Neural cell (in vitro differentiated cells): ENCODE measurements around the gene TBPL1. TPM values are rescaled to one million over a fixed set of nuclear protein-coding genes. Genes with fewer than 3 reads are reported as not detected.

Experiments
- H2AFZ ChIP-seq: fragments of 200-600, 300-800 bp; sonication (generic), shearing (Covaris generic); 2 replicates; pipeline ENCODE4 v1.6.0; 2014; ENCODE audit warnings: low read depth, mild to moderate bottlenecking, antibody characterized with exemption, low read length, moderate library complexity
- H3F3A ChIP-seq: fragments of 200-600 bp; shearing (Covaris generic); 2 replicates; pipeline ENCODE4 v1.6.1; 2016; ENCODE audit warnings: mild to moderate bottlenecking, moderate library complexity, mixed read lengths, antibody characterized with exemption, low read length; ENCODE audit not compliant: insufficient read depth, poor library complexity, severe bottlenecking
- H3K27ac ChIP-seq: fragments of 200-600, 300-800 bp; sonication (generic), shearing (Covaris generic); 2 replicates; pipeline ENCODE4 v1.5.1; 2014; ENCODE audit warnings: mild to moderate bottlenecking, low read length, moderate library complexity
- H3K27me3 ChIP-seq: fragments of 300-800, 200-600 bp; sonication (generic), shearing (Covaris generic); 2 replicates; pipeline ENCODE4 v1.6.0; 2014; ENCODE audit warnings: mild to moderate bottlenecking, low read depth, low read length, moderate library complexity; ENCODE audit not compliant: insufficient read depth
- H3K36me3 ChIP-seq: fragments of 300-800, 200-600 bp; sonication (generic), shearing (Covaris generic); 2 replicates; pipeline ENCODE4 v1.5.1; 2014; ENCODE audit warnings: mild to moderate bottlenecking, antibody characterized with exemption, low read length, moderate library complexity; ENCODE audit not compliant: insufficient read depth
- H3K4me2 ChIP-seq: fragments of 300-800, 200-600 bp; sonication (generic), shearing (Covaris generic); 2 replicates; pipeline ENCODE4 v1.6.0; 2014; ENCODE audit warnings: mild to moderate bottlenecking, low read length
- H3K4me3 ChIP-seq: fragments of 300-800, 200-600 bp; sonication (generic), shearing (Covaris generic); 2 replicates; pipeline ENCODE4 v1.5.1; 2014; ENCODE audit warnings: mild to moderate bottlenecking, low read length, moderate library complexity
- H3K79me2 ChIP-seq: fragments of 200-600 bp; shearing (Covaris generic); replicated peaks from 2 replicates; pipeline ENCODE4 v1.6.0; 2014; ENCODE audit warnings: mild to moderate bottlenecking, low read length, moderate library complexity; ENCODE audit not compliant: insufficient read depth
- H3K9ac ChIP-seq: fragments of 300-800, 200-600 bp; sonication (generic), shearing (Covaris generic); 2 replicates; pipeline ENCODE4 v1.6.1; 2016; ENCODE audit warnings: mild to moderate bottlenecking, low read length, mixed read lengths
- H3K9me2 ChIP-seq: fragments of 200-600 bp; shearing (Covaris generic); 2 replicates; pipeline ENCODE4 v1.6.1; 2016; ENCODE audit warnings: mild to moderate bottlenecking, low read length, mixed read lengths; ENCODE audit not compliant: insufficient read depth
- H3K9me3 ChIP-seq: fragments of 200-600, 300-800 bp; sonication (generic), shearing (Covaris generic); 2 replicates; pipeline ENCODE4 v1.6.1; 2016; ENCODE audit warnings: mild to moderate bottlenecking, mixed run types, low read length, moderate library complexity, mixed read lengths
- H4K20me1 ChIP-seq: fragments of 200-600 bp; shearing (Covaris generic); 2 replicates; pipeline ENCODE4 v1.6.1; 2016; ENCODE audit warnings: mild to moderate bottlenecking, mixed run types; ENCODE audit not compliant: insufficient read depth
- CTCF ChIP-seq: fragments of 450-650 bp; IDR thresholded peaks from 2 replicates; pipeline ENCODE4 v1.5.1; 2014; ENCODE audit warnings: antibody characterized with exemption, mild to moderate bottlenecking, moderate library complexity; ENCODE audit not compliant: poor library complexity, severe bottlenecking
- EP300 ChIP-seq: fragments of 450-650 bp; conservative IDR thresholded peaks from 2 replicates; pipeline ENCODE4 v1.6.1; 2014; ENCODE audit warnings: antibody characterized with exemption, mild to moderate bottlenecking, moderate library complexity; ENCODE audit not compliant: poor library complexity, severe bottlenecking
- EZH2 ChIP-seq: fragments of 200-600, 300-800 bp; shearing (Covaris generic), sonication (generic); IDR thresholded peaks from 2 replicates; pipeline ENCODE4 v1.6.1; 2014; ENCODE audit warnings: antibody characterized with exemption, low read length, borderline replicate concordance, mild to moderate bottlenecking; ENCODE audit not compliant: insufficient read depth, poor library complexity, severe bottlenecking
- MXI1 ChIP-seq: fragments of 450-650 bp; conservative IDR thresholded peaks from 2 replicates; pipeline ENCODE4 v1.6.1; 2014; ENCODE audit warnings: antibody characterized with exemption, mild to moderate bottlenecking; ENCODE audit not compliant: poor library complexity, severe bottlenecking
- POLR2AphosphoS5 ChIP-seq: IDR thresholded peaks from 2 replicates; pipeline ENCODE4 v1.6.1; 2012
- REST ChIP-seq: IDR thresholded peaks from 2 replicates; pipeline ENCODE4 v1.6.1; 2012; ENCODE audit warnings: borderline replicate concordance
- SMC3 ChIP-seq: fragments of 450-650 bp; conservative IDR thresholded peaks from 2 replicates; pipeline ENCODE4 v1.6.1; 2014; ENCODE audit warnings: antibody characterized with exemption, mild to moderate bottlenecking, moderate library complexity; ENCODE audit not compliant: poor library complexity
- TAF1 ChIP-seq: IDR thresholded peaks from 2 replicates; pipeline ENCODE4 v1.6.1; 2012; ENCODE audit warnings: low read depth
- polyA plus RNA-seq: library from polyadenylated mRNA; depleted of rRNA; stranded (reverse); fragments of >200 nt; gene quantifications from 2 replicates; pipeline ENCODE4 v1.2.3, GENCODE V29; 2014

The TBPL1 gene
- polyA plus RNA-seq, 1 donor from 2014 or later: 110 TPM

- Histone ChIP-seq H3F3A (no peaks in the 10 kb centered on the region), H3K4me2 (no peak overlapping the region), H3K36me3 (no peaks in the 10 kb centered on the region), H3K27ac (no peak overlapping the region), H3K9me3 (no peaks in the 10 kb centered on the region), H3K4me3 (no peak overlapping the region), H3K9me2 (no peaks in the 10 kb centered on the region), H4K20me1 (no peaks in the 10 kb centered on the region), H2AFZ (no peak overlapping the region), H3K27me3 (no peaks in the 10 kb centered on the region), H3K79me2 (no peaks in the 10 kb centered on the region), H3K9ac (no peak overlapping the region)
- TF ChIP-seq TAF1 (no peak), CTCF (no peak)
Measured at GRCh38 chr6:134005800-134006199, 52.8 kb downstream of the TBPL1 start.

GRCh38 chr6:134007077-134007476 lies 54.1 kb downstream of the TBPL1 start:
- Histone ChIP-seq H3K36me3 (no peaks in the 10 kb centered on the region), H2AFZ (no peak overlapping the region), H3K4me2 (no peak overlapping the region), H3K27ac (no peak overlapping the region), H3K9me2 (no peaks in the 10 kb centered on the region), H3K4me3 (no peak overlapping the region), H3K27me3 (no peaks in the 10 kb centered on the region), H4K20me1 (no peaks in the 10 kb centered on the region), H3K9me3 (no peaks in the 10 kb centered on the region), H3K79me2 (no peaks in the 10 kb centered on the region), H3K9ac (no peak overlapping the region), H3F3A (no peaks in the 10 kb centered on the region)
- no peak for TF ChIP-seq EZH2
- TF ChIP-seq REST: no peak
- no peak for TF ChIP-seq EP300
- no peak for TF ChIP-seq SMC3
- no peak for TF ChIP-seq MXI1

GRCh38 chr6:134009876-134010275 lies 56.9 kb downstream of the TBPL1 start:
- Histone ChIP-seq H3K9ac (no peak overlapping the region), H3F3A (no peaks in the 10 kb centered on the region), H3K27ac (no peak overlapping the region), H3K27me3 (no peaks in the 10 kb centered on the region), H4K20me1 (no peaks in the 10 kb centered on the region), H3K9me3 (no peaks in the 10 kb centered on the region), H2AFZ (no peak overlapping the region), H3K36me3 (no peaks in the 10 kb centered on the region), H3K9me2 (no peaks in the 10 kb centered on the region), H3K4me3 (no peak overlapping the region), H3K79me2 (no peaks in the 10 kb centered on the region), H3K4me2 (no peak overlapping the region)
- TF ChIP-seq MXI1: no peak
- TF ChIP-seq SMC3: no peak
- no peak for TF ChIP-seq TAF1
- no peak for TF ChIP-seq POLR2AphosphoS5
